ENCODE results near the gene KLC1.
"Not testable (repeated sequence)": the region's sequence is repeated elsewhere in the genome, so short reads cannot be mapped to it uniquely, and the experiment has no call there.

The KLC1 gene

GRCh38 chr14:103688906-103689902 lies 60.2 kb downstream of the KLC1 start:
- DNase-seq (ENCODE audit: low read depth in 2 of 2) = no peak

GRCh38 chr14:103690332-103690731 lies 61.3 kb downstream of the KLC1 start:
- no peak for DNase-seq (ENCODE audit: low read depth in 2 of 2)

GRCh38 chr14:103691655-103692054 lies 62.6 kb downstream of the KLC1 start:
- not testable (repeated sequence) for DNase-seq (ENCODE audit: low read depth in 2 of 2)

GRCh38 chr14:103692159-103692558 lies 63.1 kb downstream of the KLC1 start:
- no peak for DNase-seq (ENCODE audit: low read depth in 2 of 2)

- no peak for DNase-seq (ENCODE audit: low read depth in 2 of 2)
Observed at GRCh38 chr14:103692871-103693270, 63.9 kb downstream of the KLC1 start.

- no peak for DNase-seq (ENCODE audit: low read depth in 2 of 2)
Observed at GRCh38 chr14:103693515-103693914, 64.5 kb downstream of the KLC1 start.

DNA sequence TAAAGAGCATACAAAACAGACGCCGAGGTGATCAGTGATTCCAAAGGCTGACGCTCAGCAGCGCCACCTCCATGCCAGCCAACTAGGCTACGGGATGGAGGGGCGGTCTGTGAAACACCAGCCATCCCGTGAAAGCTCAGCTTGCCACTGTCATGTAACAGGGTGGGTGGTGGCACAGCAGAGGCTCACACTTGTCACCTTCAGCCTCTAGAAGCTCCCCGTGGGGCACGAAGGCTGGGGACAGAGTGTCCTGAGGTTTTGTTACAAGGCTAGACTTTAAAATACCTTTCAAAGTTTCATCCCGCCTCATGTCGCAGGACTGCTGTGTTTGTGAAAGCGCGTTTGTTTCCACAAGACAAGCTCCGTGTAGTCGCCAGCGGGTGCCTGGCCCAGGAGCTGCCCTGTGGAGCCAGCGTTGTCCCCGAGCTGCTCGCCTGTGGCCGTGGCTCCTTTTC lies 65.6 kb downstream of the KLC1 start:
- no peak for DNase-seq (ENCODE audit: low read depth in 2 of 2)

DNA sequence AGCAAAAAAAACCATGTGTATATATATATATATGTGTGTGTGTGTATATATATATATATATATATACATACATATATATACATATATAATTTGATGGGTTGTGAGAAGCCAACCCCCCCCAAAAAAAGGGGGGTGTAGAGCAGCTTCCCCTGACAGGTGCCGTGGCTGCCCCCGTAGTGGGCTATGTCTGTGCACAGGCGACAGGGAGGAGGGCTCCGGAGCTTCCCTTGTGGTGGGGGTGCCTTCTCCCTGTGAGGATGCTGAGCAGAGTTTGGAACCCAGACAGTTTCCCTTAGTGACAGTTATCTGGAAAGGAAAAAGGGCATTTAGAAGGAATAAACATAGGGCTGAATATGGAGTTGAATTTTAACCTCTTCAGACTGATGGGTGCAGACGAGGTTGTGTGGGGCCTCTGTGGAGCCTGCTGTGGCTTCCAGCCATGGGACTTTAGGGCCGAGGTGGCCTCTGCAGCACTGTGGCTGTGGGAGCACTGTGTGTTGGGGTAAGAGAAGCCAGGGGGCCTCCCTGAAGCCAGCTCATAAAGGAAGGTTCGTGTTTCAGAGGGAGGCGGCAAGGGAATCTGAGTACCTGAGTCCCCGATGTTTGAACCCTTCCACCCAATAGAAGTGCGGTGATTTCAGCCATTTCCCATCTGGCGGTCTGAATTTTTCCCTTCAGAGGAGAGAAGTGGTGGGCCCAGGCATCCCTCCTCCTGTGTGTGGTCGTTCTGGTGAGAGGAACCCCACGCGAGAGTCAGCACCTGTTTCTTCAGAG lies 66.5 kb downstream of the KLC1 start:
- DNase-seq (ENCODE audit: low read depth in 2 of 2) = no peak

DNA sequence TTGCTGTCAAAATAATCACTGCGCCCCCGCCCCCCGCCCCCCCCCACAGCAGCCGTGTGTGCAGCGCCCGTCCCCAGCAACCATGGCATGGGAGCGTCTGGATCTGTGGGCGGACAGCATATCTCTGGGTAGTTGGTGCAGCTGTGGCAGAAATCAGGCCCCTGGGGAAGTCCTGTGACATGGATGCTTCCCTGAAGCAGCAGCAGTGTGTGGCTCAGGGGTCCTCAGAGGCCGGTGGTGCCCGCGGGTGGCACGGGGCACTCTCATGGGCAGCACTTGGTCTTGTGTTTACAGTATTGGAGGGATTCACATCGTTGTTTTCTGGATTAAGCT lies 67.0 kb downstream of the KLC1 start:
- DNase-seq (ENCODE audit: low read depth in 2 of 2) = no peak

- DNase-seq (ENCODE audit: low read depth in 2 of 2) = no peak
Observed at GRCh38 chr14:103696466-103697071, 67.6 kb downstream of the KLC1 start.

GRCh38 chr14:103697206-103697602 lies 68.2 kb downstream of the KLC1 start:
- no peak for DNase-seq (ENCODE audit: low read depth in 2 of 2)

DNA sequence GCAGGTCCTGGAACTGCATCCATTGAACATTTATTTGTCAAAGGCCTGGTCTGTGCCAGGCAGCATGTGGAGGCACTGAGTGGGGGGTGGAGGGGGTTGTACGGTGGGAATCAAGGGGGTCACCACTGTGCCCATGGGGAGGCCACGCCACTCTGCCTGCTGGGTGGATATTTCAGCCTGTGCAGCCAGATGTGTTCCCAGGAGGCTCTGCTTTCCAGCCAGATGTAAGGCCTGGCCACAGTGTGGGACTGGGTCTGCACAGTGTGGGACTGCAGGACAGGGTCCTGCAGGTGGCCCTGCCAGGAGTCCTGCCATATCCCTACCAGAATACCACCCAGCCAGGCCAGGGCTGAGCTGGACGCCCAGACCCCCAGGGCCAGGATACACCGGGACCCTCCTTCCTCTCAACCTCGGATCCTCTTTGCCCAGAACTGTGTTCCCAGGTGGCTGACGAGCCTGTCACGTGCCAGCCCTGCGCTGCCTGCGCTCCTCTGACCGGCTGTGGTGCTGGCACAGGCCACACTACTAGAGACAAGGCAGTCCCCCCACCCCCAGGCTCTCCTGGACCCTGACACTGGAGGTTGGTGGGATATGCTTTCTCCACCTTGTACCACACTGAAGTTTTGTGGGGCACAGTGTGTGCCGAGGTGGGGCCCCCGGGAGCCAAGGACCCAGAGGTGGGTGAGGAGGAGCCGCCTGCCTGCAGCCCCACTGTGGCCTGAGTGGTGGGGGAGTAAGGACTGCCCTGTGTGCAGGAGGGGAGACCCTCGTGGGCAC lies 68.8 kb downstream of the KLC1 start:
- DNase-seq (ENCODE audit: low read depth in 2 of 2) = no peak

DNA sequence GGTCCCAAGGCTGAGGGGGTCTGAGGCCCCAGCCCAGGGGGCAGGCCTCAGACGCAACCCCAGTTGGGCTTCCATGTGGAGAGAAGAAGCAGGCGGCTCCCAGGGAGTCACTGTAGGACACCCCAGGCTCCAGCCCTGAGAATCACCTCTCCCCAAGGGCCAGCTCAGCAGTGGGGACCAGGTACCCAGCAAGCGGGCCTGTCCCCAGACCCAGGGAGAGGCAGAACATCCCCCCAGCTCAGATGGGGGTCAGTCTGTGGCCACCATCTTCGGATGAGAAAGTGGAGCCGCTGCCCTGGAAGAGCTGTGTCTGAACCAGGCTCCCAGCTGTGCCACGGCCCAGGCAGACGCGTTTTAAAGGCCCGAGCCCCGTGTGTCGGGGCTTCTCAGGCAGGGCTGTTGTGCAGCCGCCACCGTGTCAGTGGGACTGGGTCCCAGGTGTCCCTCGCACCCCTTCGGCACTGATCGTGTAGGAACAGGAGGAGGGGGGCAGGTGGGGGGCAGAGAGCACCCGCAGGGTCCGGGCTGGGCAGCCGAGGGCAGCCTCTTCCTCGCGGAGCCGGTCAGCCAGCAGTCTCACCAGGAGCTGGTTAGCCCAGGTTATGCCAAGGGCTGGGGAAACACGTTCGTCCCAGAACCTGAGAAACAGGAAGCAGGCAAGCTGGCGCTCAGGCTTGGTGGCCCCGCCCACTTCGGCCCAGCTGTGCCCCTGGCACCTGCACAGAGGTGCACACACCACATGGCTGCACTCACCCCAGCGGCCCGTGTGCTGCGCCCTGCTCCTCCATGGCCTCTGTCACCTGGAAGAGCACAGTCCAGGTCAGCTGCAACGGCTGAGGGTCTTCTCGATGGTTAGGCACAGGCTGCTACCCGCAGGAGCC lies 69.6 kb downstream of the KLC1 start:
- DNase-seq (ENCODE audit: low read depth in 2 of 2) = no peak

GRCh38 chr14:103699261-103699661 lies 70.2 kb downstream of the KLC1 start:
- no peak for DNase-seq (ENCODE audit: low read depth in 2 of 2)

GRCh38 chr14:103699901-103700752 lies 71.1 kb downstream of the KLC1 start:
- DNase-seq (ENCODE audit: low read depth in 2 of 2) = no peak

- no peak for DNase-seq (ENCODE audit: low read depth in 2 of 2)
Observed at GRCh38 chr14:103700753-103701490, 71.9 kb downstream of the KLC1 start.

DNA sequence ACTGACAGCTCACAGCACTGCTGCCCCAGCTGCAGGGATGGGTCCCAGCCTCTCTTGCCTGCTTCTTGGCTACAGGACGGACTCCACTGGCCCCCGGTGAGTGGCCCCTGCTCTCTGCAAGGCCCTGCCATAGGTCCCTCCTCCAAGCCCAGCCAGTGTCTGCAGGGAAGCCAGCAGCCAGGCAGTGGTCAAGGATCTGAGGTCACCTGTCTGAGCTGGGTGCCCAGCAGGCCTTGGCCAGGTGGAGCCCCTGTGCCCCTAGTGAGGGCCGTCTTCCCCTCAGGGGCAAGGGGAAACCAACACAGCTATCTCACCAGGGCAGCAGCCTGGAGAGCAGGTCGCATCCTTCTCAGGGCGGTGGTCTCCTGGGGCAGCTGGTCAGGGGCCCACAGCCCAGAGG lies 73.1 kb downstream of the KLC1 start:
- DNase-seq (ENCODE audit: low read depth in 2 of 2) = no peak

- DNase-seq (ENCODE audit: low read depth in 2 of 2) = no peak
Observed at GRCh38 chr14:103702497-103703432, 73.8 kb downstream of the KLC1 start.

Measured in stimulated activated CD4-positive, alpha-beta T cell treated with anti-CD3 and anti-CD28 coated beads, Interleukin-15, amount 100 ng/mL, for 48 hours (primary cell).